NCI-H146 treated with DMSO at 0.1 percent for 48 hours (cell line): ENCODE data around the gene RSRC1.
A peak's percentile ranks its signal among the peaks of the same experiment; 100 is the strongest.
"Not testable (repeated sequence)": the region's sequence is repeated elsewhere in the genome, so short reads cannot be mapped to it uniquely, and the experiment has no call there.

Experiments
- DNase-seq: peaks from one replicate; lab custom pipeline; 2025; ENCODE audit not compliant: unreplicated experiment; lab: John Stamatoyannopoulos, UW

RSRC1 gene

DNA sequence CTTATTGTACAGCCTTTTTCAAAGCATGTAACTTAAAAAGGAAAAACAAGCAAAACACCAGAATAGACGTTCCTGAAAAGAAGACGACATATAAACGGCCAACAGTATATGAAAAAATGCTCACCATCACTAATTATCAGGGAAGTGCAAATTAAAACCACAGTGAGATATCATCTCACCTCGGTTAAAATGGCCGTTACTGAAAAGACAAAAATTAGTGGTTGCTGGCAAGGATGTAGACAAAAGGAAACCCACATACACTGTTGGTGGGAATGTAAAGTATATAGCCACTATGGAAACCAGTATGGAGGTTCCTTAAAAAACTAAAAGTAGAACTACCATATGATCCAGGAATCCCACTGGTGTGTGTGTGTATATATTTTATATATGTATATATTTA is 396.6 kb downstream of the RSRC1 start:
- DNase-seq: no peak

DNA sequence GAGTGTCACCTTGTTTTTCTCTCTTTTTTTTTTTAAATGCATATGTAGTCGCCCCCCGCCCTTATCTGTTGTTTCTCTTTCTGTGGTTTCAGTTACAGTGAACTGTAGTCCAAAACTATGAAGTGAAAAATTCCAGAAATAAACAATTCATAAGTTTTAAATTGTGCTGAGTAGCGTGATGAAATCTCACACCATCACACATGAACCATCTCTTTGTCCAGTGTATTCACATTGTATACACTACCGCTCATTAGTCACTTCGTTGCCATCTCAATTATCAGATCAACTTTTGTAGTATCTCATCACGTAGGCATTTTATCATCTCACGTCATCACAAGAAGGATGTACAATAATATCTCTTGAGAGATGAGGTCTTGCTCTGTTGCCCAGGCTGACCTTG is 398.6 kb downstream of the RSRC1 start:
- no peak for DNase-seq

DNA sequence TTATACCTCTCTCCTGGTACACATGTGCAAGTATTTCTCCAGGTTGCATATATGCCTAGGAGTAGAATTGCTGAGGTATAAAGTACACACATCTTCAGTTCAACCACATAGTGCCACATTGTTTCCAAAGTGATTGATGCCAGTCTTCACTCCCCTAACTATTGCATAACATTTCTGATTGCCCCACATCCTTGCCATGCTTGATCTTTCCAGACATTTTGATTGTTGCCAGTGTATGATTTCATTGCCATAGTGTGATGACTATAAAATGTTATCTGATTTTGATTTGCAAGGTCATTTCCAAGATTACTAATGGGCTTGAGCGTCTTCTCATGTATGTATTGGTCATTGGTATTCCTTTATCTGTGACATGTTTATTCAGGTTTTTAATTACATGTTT is 400.0 kb downstream of the RSRC1 start:
- DNase-seq: no peak

DNA sequence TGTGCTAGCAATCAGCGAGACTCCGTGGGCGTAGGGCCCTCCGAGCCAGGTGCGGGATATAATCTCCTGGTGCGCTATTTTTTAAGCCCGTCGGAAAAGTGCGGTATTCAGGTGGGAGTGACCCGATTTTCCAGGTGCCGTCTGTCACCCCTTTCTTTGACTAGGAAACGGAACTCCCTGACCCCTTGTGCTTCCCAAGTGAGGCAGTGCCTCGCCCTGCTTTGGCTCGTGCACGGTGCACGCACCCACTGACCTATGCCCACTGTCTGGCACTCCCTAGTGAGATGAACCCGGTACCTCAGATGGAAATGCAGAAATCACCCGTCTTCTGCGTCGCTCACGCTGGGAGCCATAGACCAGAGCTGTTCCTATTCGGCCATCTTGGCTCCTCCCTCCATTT is 406.8 kb downstream of the RSRC1 start:
- DNase-seq: not testable (repeated sequence)

DNA sequence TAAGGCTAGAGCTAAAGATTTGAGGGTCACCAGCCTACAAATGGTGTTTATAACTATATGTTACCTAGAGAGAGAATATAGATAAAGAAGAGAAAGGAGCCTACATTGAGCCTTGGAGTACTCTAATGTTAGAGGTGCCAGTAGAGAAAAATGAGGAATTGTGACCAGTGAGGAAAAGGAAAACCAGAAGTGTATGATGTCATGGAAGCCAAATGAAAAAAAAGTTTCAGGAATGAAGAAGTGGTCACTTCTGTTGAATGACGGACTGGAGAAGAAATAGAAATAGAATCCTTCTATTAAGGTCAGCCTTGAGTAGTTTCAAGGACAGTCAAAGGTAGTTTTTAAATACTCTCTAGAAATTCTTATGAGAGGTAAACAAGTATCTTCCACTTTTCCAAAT is 409.9 kb downstream of the RSRC1 start:
- DNase-seq: no peak

DNA sequence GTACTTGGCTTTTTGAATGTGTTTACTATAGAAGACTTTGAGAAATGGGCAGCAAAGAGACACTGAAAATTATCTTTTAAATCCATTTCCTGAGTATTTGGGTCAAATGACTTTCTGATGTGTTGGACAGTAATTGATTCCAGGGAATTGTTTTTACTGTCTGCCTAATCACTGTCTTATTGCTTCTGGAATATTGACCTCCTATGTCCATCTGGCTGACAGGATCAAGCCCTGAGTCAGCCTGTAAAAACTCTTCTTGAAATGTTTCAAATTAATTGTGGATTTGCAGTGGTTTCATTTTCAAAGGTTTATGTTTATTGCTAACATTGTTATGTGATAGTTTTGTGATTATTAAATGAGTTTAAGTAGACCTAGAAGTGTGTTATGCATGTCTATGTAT is 410.5 kb downstream of the RSRC1 start:
- DNase-seq: no peak

DNA sequence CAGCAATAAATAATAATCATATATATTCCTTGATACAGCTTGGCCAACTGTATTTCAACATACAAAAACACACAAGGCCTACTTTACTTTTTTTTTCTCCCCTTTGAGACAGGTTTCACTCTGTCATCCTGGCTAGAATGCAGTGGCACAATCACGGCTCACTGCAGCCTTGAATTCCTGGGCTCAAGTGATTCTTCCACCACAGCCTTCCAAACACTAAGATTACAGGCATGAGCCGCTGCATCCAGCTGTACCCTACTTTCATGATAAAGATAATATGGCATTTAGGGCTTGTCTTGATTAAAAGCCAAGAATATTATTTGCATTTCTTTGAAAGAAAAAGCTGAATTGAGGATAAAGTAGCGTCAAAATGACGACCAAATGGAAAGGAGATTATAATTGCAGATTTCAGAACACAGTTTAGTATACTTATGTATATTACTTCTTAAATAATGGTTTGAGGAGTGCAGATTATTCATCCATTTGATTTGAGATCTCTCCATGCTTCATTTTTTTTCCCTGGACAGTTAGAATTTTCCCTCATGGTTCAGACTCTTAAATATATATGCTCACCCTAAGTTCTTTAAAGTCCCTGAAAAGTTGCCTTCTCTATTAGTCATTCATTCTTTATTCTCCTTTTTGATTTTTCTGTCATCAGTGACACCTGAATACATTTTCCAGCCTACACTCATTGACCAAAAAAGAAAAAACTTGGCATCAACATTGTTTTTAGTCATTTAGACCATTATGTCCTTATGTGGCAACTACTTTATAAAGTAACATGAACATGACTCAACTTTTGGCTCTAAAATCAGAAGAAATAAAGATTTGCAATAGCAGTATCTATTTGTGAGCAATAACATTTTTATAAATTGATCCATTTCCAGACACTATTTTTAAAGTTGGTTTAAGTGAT is 412.6 kb downstream of the RSRC1 start:
- no peak for DNase-seq

DNA sequence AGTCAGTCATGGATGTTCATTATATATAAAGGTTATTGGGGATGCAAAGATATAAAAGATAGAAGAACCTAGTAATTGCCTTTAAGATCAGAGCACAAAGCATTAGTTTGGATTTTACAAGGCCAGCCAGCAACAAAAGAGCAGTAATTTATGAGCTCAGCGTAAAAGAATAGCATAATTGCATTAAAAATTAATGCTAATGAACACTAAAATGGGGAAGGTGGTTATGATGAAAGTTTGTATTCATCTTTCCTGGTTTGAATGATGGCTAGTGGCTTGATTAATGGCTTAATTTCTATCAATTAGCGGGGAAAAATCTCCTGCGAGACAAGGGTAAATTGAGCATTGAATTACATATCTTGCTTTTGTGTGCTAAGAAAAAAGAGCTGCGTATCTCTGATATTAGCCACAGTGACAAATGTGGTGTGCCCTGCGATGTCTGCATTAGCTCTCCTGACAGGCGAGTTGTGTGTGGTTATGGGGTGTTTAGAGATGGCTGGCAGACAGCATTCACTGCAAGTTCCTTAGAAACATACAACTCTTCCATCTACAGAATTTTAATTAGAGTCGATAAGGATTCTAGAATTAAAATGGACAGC is 418.3 kb downstream of the RSRC1 start:
- peak; percentile 38 for DNase-seq

DNA sequence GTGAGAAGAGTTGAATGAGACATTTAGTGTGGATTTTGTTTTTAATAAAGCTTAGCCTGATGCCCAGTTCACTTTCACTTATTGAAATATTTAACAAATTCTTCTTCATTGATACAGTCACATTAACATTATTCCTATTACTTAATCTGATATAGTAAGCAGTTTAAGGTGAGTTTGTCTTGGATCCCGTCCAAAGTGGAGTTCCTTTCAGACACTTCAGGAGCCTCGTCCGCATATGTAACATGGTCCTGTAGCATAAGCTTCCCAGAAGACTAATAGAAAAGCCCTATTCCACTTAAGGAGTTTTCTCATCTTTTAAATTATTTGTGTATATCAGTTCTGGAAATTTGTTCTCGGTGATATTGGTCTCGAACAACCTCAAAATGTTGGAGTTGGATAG is 421.4 kb downstream of the RSRC1 start:
- no peak for DNase-seq

DNA sequence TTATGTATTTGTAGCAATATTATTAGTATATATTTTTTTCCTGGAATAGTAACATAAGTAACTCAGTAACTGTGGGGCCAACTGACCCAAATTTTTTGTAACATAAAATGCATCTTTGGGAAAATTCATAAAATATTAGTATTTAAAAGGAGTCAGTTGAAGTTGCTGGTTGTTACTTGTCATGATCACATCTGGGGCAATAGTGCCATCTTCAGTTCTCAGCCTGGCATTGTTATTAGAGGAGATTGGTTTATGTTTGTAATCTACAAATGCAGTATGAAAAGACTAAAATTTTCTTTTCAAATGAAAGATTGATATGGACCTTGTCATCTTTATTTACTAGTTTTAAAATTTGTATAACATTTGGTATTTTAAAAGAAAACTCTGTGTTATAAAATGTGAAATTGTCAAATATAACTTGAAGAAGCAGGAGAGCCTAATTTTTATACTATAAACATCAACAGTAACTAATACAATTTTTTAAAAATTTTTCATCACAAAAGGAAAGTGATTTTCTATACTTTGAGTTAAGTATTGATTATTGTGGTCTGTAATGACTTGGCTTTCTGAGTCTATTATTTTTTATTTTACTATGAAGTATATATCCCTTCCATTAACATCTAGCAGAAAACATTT is 422.3 kb downstream of the RSRC1 start:
- peak; percentile 41 for DNase-seq

DNA sequence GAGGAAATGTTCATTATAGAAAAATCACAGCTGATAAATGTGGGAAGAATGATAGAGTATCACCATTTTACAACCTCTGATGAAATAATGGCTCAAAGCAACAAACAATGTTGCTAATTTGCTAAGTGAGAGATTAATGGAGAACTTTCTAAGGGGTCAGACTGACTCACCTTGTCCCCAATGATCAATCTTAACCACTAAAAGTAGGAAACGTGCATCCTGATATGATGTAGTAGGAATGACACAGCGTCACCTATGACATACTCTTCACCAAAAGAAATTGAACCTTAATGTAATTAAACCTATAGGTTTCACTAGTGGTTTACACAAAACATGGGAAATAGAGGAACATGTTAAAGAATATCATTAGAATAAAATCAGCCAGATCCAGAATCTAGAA is 426.0 kb downstream of the RSRC1 start:
- no peak for DNase-seq

DNA sequence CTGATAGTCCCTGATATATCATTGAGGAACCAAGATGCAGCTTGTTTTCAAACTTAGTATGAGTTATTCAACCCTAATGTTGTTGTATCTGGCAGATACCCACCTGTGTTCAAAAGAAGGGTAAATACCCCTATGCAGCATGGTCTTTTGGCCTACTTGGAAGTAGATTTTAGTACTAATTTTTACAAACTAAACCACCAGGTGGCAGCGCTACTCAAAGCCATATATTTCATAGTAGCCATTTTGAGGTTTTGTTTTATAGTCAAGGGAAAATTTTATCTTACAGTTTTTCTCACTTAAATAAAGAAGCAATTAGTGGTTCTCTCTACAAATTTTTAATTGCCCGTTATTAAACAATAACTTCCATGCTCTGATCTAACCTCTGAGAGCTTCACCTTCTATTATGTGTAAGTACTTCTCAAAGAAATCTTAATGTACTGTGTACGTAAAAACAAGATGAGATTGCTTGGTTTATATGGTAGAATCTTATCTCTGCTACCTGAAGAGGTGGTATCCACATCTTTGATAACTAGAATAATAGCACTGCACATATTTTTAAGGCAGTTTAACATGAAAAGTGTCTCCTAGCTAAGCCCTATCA is 429.6 kb downstream of the RSRC1 start:
- peak; percentile 56 for DNase-seq

DNA sequence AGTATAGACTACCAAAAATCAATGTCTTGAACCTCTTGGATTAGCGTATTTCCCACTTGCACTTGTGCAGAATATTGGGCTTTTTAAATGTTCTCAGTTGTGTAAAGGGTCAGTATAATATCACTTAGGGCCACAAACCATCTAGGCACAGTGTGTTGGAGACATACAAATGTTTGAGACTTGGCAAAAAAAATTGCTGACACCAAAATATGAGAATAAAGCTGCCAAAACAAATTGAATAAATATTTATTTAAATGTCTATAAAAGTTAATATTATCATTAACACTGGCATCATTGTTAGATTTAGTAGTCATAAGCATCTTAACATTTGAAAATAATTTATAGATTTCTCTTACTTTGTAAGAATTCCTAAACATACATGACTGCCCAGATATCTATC is 430.2 kb downstream of the RSRC1 start:
- no peak for DNase-seq

DNA sequence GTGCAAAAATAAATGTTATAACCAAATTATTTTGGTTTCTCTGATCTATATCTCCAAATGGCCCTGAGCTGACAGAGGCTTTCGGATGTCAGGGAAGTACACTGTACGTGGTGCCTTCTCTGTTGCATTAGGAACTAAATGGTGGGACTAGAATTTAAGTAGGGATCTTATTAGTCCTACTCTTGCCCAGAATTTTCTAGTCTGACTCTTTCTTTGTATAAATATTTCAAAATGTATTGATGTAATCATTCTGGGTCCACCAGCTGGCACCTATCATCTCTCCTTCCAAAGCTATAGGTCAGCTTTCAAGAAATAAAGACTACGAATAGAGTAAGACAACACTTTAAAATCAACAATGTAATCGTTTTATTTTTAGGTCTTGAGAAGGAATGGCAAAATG is 438.8 kb downstream of the RSRC1 start:
- no peak for DNase-seq

DNA sequence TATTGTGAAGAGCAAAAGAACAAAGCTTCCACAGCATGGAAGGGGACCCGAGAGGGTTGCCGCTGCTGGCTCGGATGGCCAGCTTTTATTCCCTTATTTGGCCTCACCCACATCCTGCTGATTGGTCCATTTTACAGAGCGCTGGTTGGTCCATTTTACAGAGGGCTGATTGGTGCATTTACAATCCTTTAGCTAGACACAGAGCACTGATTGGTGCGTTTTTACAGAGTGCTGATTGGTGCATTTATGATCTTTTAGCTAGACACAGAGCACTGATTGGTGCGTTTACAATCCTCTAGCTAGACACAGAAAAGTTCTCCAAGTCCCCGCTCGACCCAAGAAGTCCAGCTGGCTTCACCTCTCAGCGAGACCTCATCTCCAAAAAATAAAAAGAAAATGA is 440.0 kb downstream of the RSRC1 start:
- not testable (repeated sequence) for DNase-seq

DNA sequence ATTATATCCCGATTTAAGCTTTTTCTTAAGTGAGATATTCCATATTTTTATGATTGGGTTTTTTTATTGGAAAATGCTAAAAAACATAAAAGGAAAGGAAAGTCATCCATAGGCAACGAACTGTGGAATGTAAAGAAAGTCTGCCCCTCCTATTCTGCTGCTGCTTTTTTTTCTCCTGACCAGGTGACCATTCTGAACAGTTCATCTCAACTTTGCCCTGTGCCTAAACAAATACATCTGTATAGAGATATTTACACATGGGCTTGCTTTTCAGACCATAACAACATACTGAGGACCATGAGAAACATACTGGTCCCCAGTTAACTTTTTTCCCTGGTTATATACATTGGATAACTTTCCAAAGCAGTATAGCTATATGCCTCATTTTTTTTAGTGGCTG is 442.2 kb downstream of the RSRC1 start:
- DNase-seq: no peak

DNA sequence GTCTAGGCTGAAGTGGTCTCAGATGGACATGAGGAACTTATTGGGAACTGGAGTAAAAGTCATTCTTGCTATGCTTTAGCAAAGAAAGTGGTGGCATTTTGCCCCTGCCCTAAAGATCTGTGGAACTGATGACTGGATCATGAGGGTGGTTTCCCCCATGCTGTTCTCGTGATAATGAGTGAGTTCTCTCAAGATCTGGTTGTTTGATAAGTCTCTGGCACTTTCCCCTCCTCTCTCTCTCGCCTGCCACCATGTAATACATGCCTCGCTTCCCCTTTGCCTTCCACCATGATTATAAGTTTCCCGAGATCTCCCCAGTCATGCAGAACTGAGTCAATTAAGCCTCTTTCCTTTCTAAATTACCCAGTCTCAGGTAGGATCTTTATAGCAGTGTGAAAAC is 449.6 kb downstream of the RSRC1 start:
- no peak for DNase-seq

DNA sequence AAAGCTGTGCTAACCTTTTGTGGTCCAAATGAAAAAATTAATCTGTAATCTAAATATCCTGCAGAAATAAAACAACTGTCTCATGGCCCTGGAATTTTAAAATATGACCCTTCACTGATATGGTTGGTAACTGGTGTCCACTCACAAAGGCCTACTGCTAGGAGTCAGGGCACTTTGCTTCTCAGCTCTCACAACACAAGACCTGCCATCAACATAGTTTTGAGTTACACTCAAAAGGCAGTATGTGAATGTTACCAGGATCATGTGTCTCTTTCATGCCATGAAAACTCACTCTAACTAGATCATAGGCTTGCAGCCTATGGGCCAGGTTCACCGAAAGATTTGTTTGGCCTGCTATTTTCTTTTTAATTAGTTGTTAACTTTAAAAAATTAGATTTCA is 451.1 kb downstream of the RSRC1 start:
- DNase-seq: no peak

DNA sequence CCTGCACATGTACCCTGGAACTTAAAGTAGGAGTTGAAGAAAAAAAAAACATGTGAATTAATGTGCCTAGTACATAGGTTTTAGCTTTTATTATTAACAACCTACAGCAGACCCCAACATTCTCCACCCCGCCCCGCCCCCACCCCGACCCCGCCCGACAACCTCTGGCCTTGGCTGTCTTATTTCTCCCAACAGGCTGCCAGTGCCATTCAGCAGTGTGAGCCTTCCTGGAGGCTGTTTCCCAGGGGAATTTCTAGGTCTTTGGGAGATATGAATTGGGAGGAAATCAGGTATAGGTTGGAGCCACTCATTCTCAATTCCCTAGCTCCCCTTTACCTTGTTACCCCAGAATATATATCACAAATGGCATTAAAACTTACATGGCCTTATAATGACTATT is 452.8 kb downstream of the RSRC1 start:
- DNase-seq: no peak

DNA sequence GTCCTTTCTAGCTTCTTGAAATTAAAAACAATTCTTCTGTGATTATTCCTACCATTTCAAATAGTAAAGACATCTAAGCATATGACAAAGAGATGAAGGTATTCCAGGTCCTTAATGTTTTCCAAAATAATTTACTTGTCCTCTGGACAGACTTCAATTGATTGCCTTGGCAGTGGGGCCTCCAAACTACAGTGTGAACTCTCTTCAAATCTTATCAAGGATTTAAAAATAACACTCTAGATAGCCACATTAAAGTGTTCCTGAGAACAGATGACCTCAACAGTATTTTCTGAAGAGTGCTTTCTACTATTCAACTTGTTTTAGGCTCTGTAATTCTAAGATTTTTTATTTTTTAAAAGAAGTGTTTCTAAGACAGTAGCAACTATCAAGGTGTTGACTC is 453.2 kb downstream of the RSRC1 start:
- no peak for DNase-seq

DNA sequence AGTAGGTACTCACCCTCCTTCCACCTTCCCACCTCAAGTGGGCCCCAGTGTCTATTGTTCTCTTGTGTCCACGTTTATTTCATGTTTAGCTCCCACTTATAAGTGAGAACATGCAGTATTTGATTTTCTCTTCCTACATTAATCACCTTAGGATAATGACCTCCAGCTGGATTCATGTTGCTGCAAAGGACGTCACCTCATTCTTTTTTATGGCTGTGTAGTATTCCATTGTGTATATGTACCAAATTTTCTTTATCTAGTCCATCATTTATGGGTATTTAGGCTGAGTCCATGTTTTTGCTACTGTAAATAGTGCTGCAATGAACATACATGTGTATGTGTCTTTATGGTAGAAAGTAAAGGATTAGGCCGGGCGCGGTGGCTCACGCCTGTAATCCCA is 455.2 kb downstream of the RSRC1 start:
- DNase-seq: no peak

DNA sequence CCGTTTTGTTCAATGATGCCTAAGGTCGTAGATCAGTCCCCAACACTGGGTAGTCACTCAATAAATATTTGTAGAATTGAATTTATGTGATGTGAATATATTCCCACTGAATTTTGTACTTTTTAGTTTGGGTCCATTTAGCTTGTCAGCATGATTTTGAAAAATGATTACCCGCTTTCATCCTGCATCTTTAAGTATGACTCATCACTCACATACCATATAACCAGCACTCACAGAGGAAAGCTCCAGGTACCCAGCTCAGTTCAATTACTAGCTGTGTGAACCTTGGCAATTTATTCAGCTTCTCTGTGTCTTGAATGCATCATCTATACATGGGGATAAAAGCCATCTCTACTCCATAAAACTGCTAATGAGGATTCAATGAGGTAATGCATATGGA is 458.9 kb downstream of the RSRC1 start:
- DNase-seq: no peak
